Ishikawa (cell line): ENCODE data around the gene ADAMTSL1.

ENCODE experiments used
- CEBPB ChIP-seq: IDR thresholded peaks from 2 replicates; pipeline ENCODE4 v1.6.1; 2012
- CREB1 ChIP-seq: IDR thresholded peaks from 2 replicates; pipeline ENCODE4 v1.6.1; 2012; ENCODE audit warnings: low read depth
- EGR1 ChIP-seq: IDR thresholded peaks from 2 replicates; pipeline ENCODE4 v1.6.1; 2012
- EP300 ChIP-seq: IDR thresholded peaks from 2 replicates; pipeline ENCODE4 v1.6.1; 2012; ENCODE audit warnings: borderline replicate concordance
- FOXM1 ChIP-seq: IDR thresholded peaks from 2 replicates; pipeline ENCODE4 v1.6.1; 2012; ENCODE audit warnings: low read depth, borderline replicate concordance
- MAX ChIP-seq: IDR thresholded peaks from 2 replicates; pipeline ENCODE4 v1.6.1; 2012
- NFIC ChIP-seq: IDR thresholded peaks from 2 replicates; pipeline ENCODE4 v1.6.1; 2012
- RAD21 ChIP-seq: IDR thresholded peaks from 2 replicates; pipeline ENCODE4 v1.6.1; 2012; ENCODE audit warnings: low read depth
- REST ChIP-seq: IDR thresholded peaks from 2 replicates; pipeline ENCODE4 v1.6.1; 2012; ENCODE audit warnings: low read depth, mild to moderate bottlenecking
- TAF1 ChIP-seq: IDR thresholded peaks from 2 replicates; pipeline ENCODE4 v1.6.1; 2012; ENCODE audit warnings: low read depth, mild to moderate bottlenecking
- TCF12 ChIP-seq: IDR thresholded peaks from 2 replicates; pipeline ENCODE4 v1.6.1; 2012; ENCODE audit warnings: low read depth
- TEAD4 ChIP-seq: IDR thresholded peaks from 2 replicates; pipeline ENCODE4 v1.6.1; 2012
- USF1 ChIP-seq: IDR thresholded peaks from 2 replicates; pipeline ENCODE4 v1.6.1; 2012
- YY1 ChIP-seq: IDR thresholded peaks from 2 replicates; pipeline ENCODE4 v1.6.1; 2012; ENCODE audit warnings: low read depth
- ZBTB7A ChIP-seq: IDR thresholded peaks from 2 replicates; pipeline ENCODE4 v1.6.1; 2012; ENCODE audit warnings: low read depth

The ADAMTSL1 gene

GRCh38 chr9:18660001-18660400 is 186.0 kb downstream of the ADAMTSL1 start:
- TF ChIP-seq NFIC (no peak), MAX (no peak), YY1 (no peak)

- TF ChIP-seq CREB1 (no peak), USF1 (no peak), NFIC (no peak), REST (no peak), ZBTB7A (no peak), MAX (no peak), CEBPB (no peak), RAD21 (no peak), TCF12 (no peak), YY1 (no peak), TAF1 (no peak), EP300 (no peak), FOXM1 (no peak), EGR1 (no peak), TEAD4 (no peak)
These were observed 188.4 kb downstream of the ADAMTSL1 start for GRCh38 chr9:18662320-18662719.

DNA sequence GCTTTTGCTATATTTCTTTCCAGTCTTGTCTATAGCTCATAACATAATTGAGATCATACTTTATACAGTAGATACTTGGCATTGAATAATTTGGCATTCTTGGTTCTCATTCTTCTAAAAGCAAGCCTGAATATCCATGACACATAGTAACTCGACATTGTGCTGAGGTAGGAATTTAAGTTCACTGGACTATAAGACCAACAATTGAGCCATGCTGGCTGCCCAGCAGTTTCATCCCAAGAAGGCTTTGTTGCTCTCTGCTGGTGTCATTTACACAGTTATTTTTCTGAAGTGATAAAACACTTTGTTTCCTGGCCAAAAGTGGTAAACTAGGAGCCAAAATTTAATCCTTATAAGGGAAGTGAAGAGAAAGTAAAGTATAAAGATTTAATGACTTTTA is 192.0 kb downstream of the ADAMTSL1 start:
- TF ChIP-seq REST = no peak
- no peak for TF ChIP-seq FOXM1

DNA sequence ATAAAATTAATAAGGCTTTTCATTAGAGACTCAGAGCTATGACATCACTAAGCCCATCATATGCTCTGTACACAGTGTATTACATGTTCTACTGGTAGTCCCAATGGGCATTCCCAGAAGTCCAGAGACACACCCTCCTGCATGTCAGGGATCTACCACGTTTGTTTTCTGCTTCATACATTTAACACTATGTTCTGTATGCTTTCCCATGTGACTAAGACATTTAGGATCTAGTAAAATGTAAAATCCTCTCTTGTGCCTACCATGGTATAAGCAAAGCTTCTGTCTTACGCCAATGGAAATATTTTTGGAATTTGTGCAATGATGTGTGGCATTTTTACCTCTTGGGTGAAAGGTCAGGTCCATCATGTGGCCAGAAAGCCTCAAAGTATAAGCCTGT is 192.4 kb downstream of the ADAMTSL1 start:
- TF ChIP-seq REST (no peak), TEAD4 (no peak), RAD21 (no peak), EGR1 (no peak), TAF1 (no peak), CREB1 (no peak), USF1 (no peak), FOXM1 (no peak), MAX (no peak), CEBPB (no peak)

DNA sequence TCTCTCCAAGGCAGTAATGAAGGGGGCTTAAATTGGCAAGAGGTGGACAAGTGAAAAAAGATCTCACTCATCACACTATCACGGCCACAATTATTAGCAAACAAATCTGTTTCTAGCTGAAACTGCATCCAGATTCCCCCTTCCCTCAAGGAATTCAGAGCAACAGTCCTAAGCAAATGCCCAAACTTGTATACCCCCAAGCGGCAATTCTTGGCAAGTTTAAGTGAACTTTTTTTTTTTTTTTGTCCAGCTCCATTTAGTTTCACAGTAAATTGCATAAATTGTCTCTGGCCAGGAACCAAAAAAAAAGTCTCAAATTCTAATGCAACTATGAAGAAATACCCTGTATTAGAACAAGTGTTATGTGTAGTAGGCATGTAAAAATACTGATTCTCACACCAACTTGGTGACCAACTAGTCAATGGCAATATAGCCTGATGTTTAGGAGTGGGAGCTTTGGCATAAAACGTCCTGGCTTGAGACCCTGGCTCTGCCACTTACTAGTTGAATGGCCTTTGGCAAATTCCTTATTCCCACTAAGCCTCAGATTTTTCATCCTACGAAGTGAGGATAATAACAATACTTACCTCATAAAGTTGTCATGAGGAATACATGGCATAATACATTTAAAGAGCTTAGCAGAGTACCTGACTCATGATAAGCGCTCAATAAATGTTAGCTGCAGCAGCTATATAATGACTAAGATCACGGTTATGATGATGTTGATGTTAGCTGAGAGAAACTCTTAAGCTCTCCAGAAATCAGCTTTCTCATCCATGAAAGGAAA is 193.2 kb downstream of the ADAMTSL1 start:
- TF ChIP-seq FOXM1 (no peak), CEBPB (no peak), EP300 (no peak), TEAD4 (no peak), NFIC (no peak), CREB1 (no peak), YY1 (no peak), REST (no peak), EGR1 (no peak), USF1 (no peak), ZBTB7A (no peak), TCF12 (no peak), RAD21 (no peak), MAX (no peak)
